Right lobe of liver (tissue), 4 donors: Measurements from ENCODE around the gene TNK1.

ENCODE experiments used
- CTCF ChIP-seq, 4 donors: fragments of 200-600 bp in 3 of 4; fragments of 450-650 bp in 1 of 4; IDR thresholded peaks; one replicate each; pipeline versions ENCODE4 v1.5.1 to v1.8.0; 2016 to 2022; ENCODE audit warnings: antibody characterized with exemption in 4 of 4, mild to moderate bottlenecking in 2 of 4
- POLR2A ChIP-seq: fragments of 450-650 bp; IDR thresholded peaks from one replicate; pipeline ENCODE4 v1.6.1; 2017; ENCODE audit warnings: antibody characterized with exemption, mild to moderate bottlenecking
- donor health status: DM: no; HTN: no; CAD: no.
- donor health status: DM: no; HTN: no; CAD: no.
- donor health status: DM: no; HTN: yes; CAD: no.

DNA sequence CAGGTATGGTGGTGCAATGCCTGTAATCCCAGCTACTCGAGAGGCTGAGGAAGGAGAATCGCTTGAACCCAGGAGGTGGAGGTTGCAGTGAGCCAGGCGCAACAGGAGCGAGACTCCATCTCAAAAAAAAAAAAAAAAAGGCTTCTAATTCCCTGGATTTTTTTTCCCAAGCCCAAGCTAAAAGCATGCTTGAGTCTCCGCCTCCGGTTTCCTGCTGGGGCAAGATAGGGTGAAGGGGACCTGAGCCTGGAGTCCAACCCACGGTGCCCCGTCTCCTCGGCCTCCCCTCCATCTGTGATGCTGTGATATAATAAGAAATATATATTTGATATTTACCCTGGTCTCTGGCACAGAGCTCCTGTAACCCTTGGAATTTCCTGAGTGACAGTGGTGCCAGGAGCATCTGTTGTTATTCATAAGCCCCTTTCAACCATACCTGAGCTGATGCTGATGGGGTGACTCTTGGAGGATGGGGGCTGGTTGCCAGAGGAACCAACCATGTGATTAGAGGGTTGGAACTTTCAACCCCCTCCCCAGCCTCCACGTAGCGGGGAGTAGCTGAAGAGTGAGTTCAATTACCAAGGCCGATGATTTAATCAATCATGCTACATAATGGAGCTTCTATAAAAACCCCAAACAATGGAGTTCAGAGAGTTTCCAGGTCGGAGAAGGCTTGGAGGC is 12.8 kb upstream of the TNK1 start:
- TF ChIP-seq POLR2A (no peak), CTCF (IDR thresholded peaks at IDR 0.05) (no peak)
